ENCODE data around the gene RFC2.

The RFC2 gene

GRCh38 chr7:74185016-74185415 lies 69.2 kb downstream of the RFC2 start:
- DNase-seq: no peak

GRCh38 chr7:74183653-74184450 lies 70.3 kb downstream of the RFC2 start:
- DNase-seq: no peak

- DNase-seq: no peak
Observed at GRCh38 chr7:74183142-74183541, 71.1 kb downstream of the RFC2 start.

- DNase-seq: no peak
Observed at GRCh38 chr7:74182453-74183090, 71.6 kb downstream of the RFC2 start.

- DNase-seq: no peak
Observed at GRCh38 chr7:74181821-74182220, 72.4 kb downstream of the RFC2 start.
